Caco-2 (cell line): Measurements from ENCODE around the gene HPX. TPM values are rescaled to one million over a fixed set of nuclear protein-coding genes. Genes with fewer than 3 reads are reported as not detected.

Source experiments
- BruUV-seq: library from RNA; stranded (reverse); fragments of 400-500 nt; replicated peaks from 2 replicates; lab custom pipeline; 2021; lab: Mats Ljungman, UMichigan
- CTCF ChIA-PET: fragments of 300-600 bp; sonication (Branson Sonifier 250); formaldehyde crosslinking; loops from one replicate; lab custom pipeline; 2022; ENCODE audit warnings: antibody characterized with exemption; lab: Charles Lee
- POLR2A ChIA-PET: fragments of 300-600 bp; sonication (Branson Sonifier 250); formaldehyde crosslinking; loops from one replicate; lab custom pipeline; 2022; ENCODE audit warnings: antibody characterized with exemption; lab: Charles Lee
- DNase-seq, 2 experiments: peaks; one replicate each; pipeline versions ENCODE4 v3.0.0 to v3.0.0-alpha.2; 2020 to 2022
- H3K27me3 ChIP-seq: replicated peaks from 2 replicates; pipeline ENCODE4 v1.6.0; 2011; ENCODE audit warnings: low read length; ENCODE audit not compliant: control insufficient read depth, insufficient read depth
- H3K36me3 ChIP-seq: 2 replicates; pipeline ENCODE4 v1.5.1; 2011; ENCODE audit warnings: low read length; ENCODE audit not compliant: control insufficient read depth, insufficient read depth
- H3K4me1 ChIP-seq: fragments of 250-450 bp; sonication (Bioruptor Pico); 2 replicates; pipeline ENCODE4 v1.5.1; 2020; ENCODE audit warnings: mild to moderate bottlenecking
- H3K4me3 ChIP-seq: 2 replicates; pipeline ENCODE4 v1.5.1; 2011; ENCODE audit warnings: low read depth, mild to moderate bottlenecking, control low read depth, low read length
- H3K9me3 ChIP-seq: fragments of 250-450 bp; sonication (Bioruptor Pico); 2 replicates; pipeline ENCODE4 v1.5.1; 2020; ENCODE audit warnings: mild to moderate bottlenecking, moderate library complexity
- H3K27ac Mint-ChIP-seq: one replicate; pipeline ENCODE4 v1.8.0; 2022; ENCODE audit warnings: mixed read lengths; ENCODE audit not compliant: unreplicated experiment
- H3K27me3 Mint-ChIP-seq: one replicate; pipeline ENCODE4 v1.8.0; 2022; ENCODE audit warnings: mixed read lengths; ENCODE audit not compliant: insufficient read depth, unreplicated experiment
- H3K36me3 Mint-ChIP-seq: one replicate; pipeline ENCODE4 v1.8.0; 2022; ENCODE audit warnings: mild to moderate bottlenecking, mixed read lengths; ENCODE audit not compliant: insufficient read depth, unreplicated experiment
- H3K4me1 Mint-ChIP-seq: one replicate; pipeline ENCODE4 v1.8.0; 2022; ENCODE audit warnings: low read depth, mixed read lengths; ENCODE audit not compliant: unreplicated experiment
- H3K4me3 Mint-ChIP-seq: one replicate; pipeline ENCODE4 v1.8.0; 2022; ENCODE audit warnings: mild to moderate bottlenecking, moderate library complexity, mixed read lengths; ENCODE audit not compliant: unreplicated experiment
- H3K9me3 Mint-ChIP-seq: one replicate; pipeline ENCODE4 v1.8.0; 2022; ENCODE audit warnings: mixed read lengths; ENCODE audit not compliant: unreplicated experiment
- CTCF ChIP-seq, 2 experiments: fragments of 200-600 bp in 1 of 2; IDR thresholded peaks; 1 replicate in 1 of 2; 2 replicates in 1 of 2; pipeline versions ENCODE4 v1.5.1 to v1.8.0; 2011 to 2022; ENCODE audit warnings: antibody characterized with exemption in 1 of 2, control low read depth in 1 of 2, inconsistent platforms in 1 of 2, low read depth in 1 of 2, low read length in 1 of 2, mild to moderate bottlenecking in 1 of 2, moderate library complexity in 1 of 2; ENCODE audit not compliant: insufficient read depth in 1 of 2, severe bottlenecking in 1 of 2, unreplicated experiment in 1 of 2
- intact Hi-C: fragments of 100-400 bp; cut with micrococcal nuclease; formaldehyde crosslinking; loops from one replicate; pipeline ENCODE4 v1.10.0; 2022; ENCODE audit not compliant: unreplicated experiment
- total RNA-seq: library from RNA; stranded (reverse); gene quantifications from 2 replicates; pipeline ENCODE4 v1.2.3, GENCODE V29; 2022

HPX gene
- total RNA-seq, 1 experiment from 2014 or later = 10.7 TPM

- H3K36me3 Mint-ChIP-seq = peaks cover 5% of the 10 kb centered on the region
- no peak for DNase-seq
- peaks cover 6% of the 10 kb centered on the region for H3K36me3 ChIP-seq
- ChIA-PET POLR2A (no interaction called here), CTCF (interaction anchor here (1.1 kb wide), 1 partner anchor 9 kb away, joined by 4 read pairs; no protein-coding TSS in a partner anchor)
- intact Hi-C loops = no loop called here
- no TSS peak for BruUV-seq
- no peak overlapping the region for H3K4me3 Mint-ChIP-seq
- no peaks in the 10 kb centered on the region for H3K9me3 Mint-ChIP-seq
- no peak overlapping the region for H3K4me3 ChIP-seq
- TF ChIP-seq CTCF (IDR thresholded peaks at IDR 0.05; ENCODE audit: insufficient read depth in 1 of 2, low read depth in 1 of 2, low read length in 1 of 2, severe bottlenecking in 1 of 2, unreplicated experiment in 1 of 2) = no peak
- peaks cover 9% of the 10 kb centered on the region for H3K4me1 ChIP-seq
- no peaks in the 10 kb centered on the region for H3K27me3 Mint-ChIP-seq
- no peaks in the 10 kb centered on the region for H3K9me3 ChIP-seq
- H3K27ac Mint-ChIP-seq = no peak overlapping the region
- no peaks in the 10 kb centered on the region for H3K4me1 Mint-ChIP-seq
- no peaks in the 10 kb centered on the region for H3K27me3 ChIP-seq
These were observed 12.4 kb upstream of the HPX start for GRCh38 chr11:6453152-6453551.

GRCh38 chr11:6452219-6452618 is 11.4 kb upstream of the HPX start:
- POLR2A ChIA-PET = no interaction called here
- intact Hi-C loops = no loop called here

GRCh38 chr11:6448574-6448973 is 7.8 kb upstream of the HPX start:
- H3K4me3 ChIP-seq = no peak overlapping the region
- Mint-ChIP-seq H3K4me3 (no peak overlapping the region), H3K27ac (no peak overlapping the region), H3K4me1 (peaks cover 7% of the 10 kb centered on the region), H3K9me3 (no peaks in the 10 kb centered on the region), H3K27me3 (no peaks in the 10 kb centered on the region), H3K36me3 (no peaks in the 10 kb centered on the region)
- TF ChIP-seq CTCF (IDR thresholded peaks at IDR 0.05; ENCODE audit: insufficient read depth in 1 of 2, low read depth in 1 of 2, low read length in 1 of 2, severe bottlenecking in 1 of 2, unreplicated experiment in 1 of 2) = no peak
- ChIA-PET CTCF (no interaction called here), POLR2A (no interaction called here)
- H3K4me1 ChIP-seq = no peaks in the 10 kb centered on the region
- peaks cover 1% of the 10 kb centered on the region; the same call in 1 of the 2 replicates for H3K36me3 ChIP-seq
- no peak for DNase-seq
- H3K9me3 ChIP-seq = no peaks in the 10 kb centered on the region
- BruUV-seq = no TSS peak
- intact Hi-C loops = no loop called here
- no peaks in the 10 kb centered on the region for H3K27me3 ChIP-seq

More at GRCh38 chr11:6452219-6452618, 11.4 kb upstream of the HPX start:
- Mint-ChIP-seq H3K4me1 (no peaks in the 10 kb centered on the region), H3K9me3 (no peaks in the 10 kb centered on the region), H3K27ac (no peak overlapping the region), H3K36me3 (peaks cover 5% of the 10 kb centered on the region), H3K4me3 (no peak overlapping the region), H3K27me3 (no peaks in the 10 kb centered on the region)
- Histone ChIP-seq H3K4me1 (no peaks in the 10 kb centered on the region; the same call in 1 of the 2 replicates), H3K27me3 (no peaks in the 10 kb centered on the region), H3K9me3 (no peaks in the 10 kb centered on the region), H3K4me3 (no peak overlapping the region), H3K36me3 (peaks cover 4% of the 10 kb centered on the region)
- BruUV-seq = no TSS peak
- DNase-seq = no peak
- CTCF ChIA-PET = interaction anchor here (1.1 kb wide), 1 partner anchor 9 kb away, joined by 4 read pairs; no protein-coding TSS in a partner anchor
- TF ChIP-seq CTCF (IDR thresholded peaks at IDR 0.05; ENCODE audit: insufficient read depth in 1 of 2, low read depth in 1 of 2, low read length in 1 of 2, severe bottlenecking in 1 of 2, unreplicated experiment in 1 of 2) = no peak
